Heart left ventricle (tissue), 16 donors: Measurements from ENCODE around the gene TGFBR3L. TPM values are rescaled to one million over a fixed set of nuclear protein-coding genes. Genes with fewer than 3 reads are reported as not detected.
A peak's percentile ranks its signal among the peaks of the same experiment; 100 is the strongest.

Experiments
- ATAC-seq, 4 donors: fragments of 200-7000 bp; cut with Tn5 transposase; one replicate each; pipeline ENCODE4 v1.9.1; 2020 to 2022; ENCODE audit warnings: moderate library complexity in 4 of 4, mild to moderate bottlenecking in 3 of 4, moderate number of reproducible peaks in 1 of 4
- DNase-seq, 5 donors: peaks; one replicate each; pipeline ENCODE4 v3.0.0-alpha.2; 2020
- H3K27ac ChIP-seq, 12 donors: fragments of 200-600 bp; sonication (generic) in 4 of 12; one replicate each; pipeline versions ENCODE4 v1.5.0 to v1.8.0; 2016 to 2022; ENCODE audit warnings: mild to moderate bottlenecking in 2 of 12
- H3K27me3 ChIP-seq, 9 donors: fragments of 200-600 bp; sonication (generic) in 2 of 9; one replicate each; pipeline versions ENCODE4 v1.5.1 to v1.8.0; 2016 to 2022; ENCODE audit warnings: mild to moderate bottlenecking in 3 of 9
- H3K36me3 ChIP-seq, 9 donors: fragments of 200-600 bp; sonication (generic) in 2 of 9; one replicate each; pipeline versions ENCODE4 v1.5.0 to v1.8.0; 2018 to 2022; ENCODE audit warnings: mild to moderate bottlenecking in 2 of 9
- H3K4me1 ChIP-seq, 12 donors: fragments of 200-600 bp; sonication (generic) in 4 of 12; one replicate each; pipeline versions ENCODE4 v1.5.0 to v1.8.0; 2016 to 2022; ENCODE audit warnings: mild to moderate bottlenecking in 3 of 12
- H3K4me3 ChIP-seq, 12 donors: fragments of 200-600 bp; sonication (generic) in 4 of 12; one replicate each; pipeline versions ENCODE4 v1.5.0 to v1.8.0; 2017 to 2022; ENCODE audit warnings: mild to moderate bottlenecking in 9 of 12, moderate library complexity in 4 of 12
- H3K9me3 ChIP-seq, 12 donors: fragments of 200-600 bp; sonication (generic) in 4 of 12; one replicate each; pipeline versions ENCODE4 v1.5.0 to v1.8.0; 2016 to 2022; ENCODE audit warnings: mild to moderate bottlenecking in 1 of 12
- POLR2A ChIP-seq, 2 donors: fragments of 450-650 bp; IDR thresholded peaks; one replicate each; pipeline ENCODE4 v1.6.1; 2017; ENCODE audit warnings: antibody characterized with exemption in 2 of 2, mild to moderate bottlenecking in 2 of 2, moderate library complexity in 2 of 2
- WGBS, 4 donors: extraction: QIAGEN DNeasy Blood & Tissue Kit in 2 of 4; methylation state at CpG; one replicate each; pipeline versions ENCODE4 v1.1.5 to v1.1.7; 2013 to 2018; 5-methylcytosine and 5-hydroxymethylcytosine counted together
- intact Hi-C, 10 donors: fragments of 100-400 bp; cut with DNase I; formaldehyde crosslinking; loops; one replicate each; pipeline versions ENCODE4 v1.11.1 to v1.14.2; 2022
- polyA plus RNA-seq, 2 donors: library from polyadenylated mRNA; stranded (reverse); fragments of 200-250 nt; gene quantifications; one replicate each; pipeline ENCODE4 v1.2.3, GENCODE V29; 2013
- total RNA-seq, 9 donors: library from RNA; depleted of rRNA in 2 of 9; stranded (reverse); fragments of >200 nt in 2 of 9; fragmentation: NEBNext Ultra II Directional in 3 of 9; extraction: Animal tissue kit (Norgen Biotek cat#: 25700) in 3 of 9; gene quantifications; one replicate each; pipeline versions ENCODE4 v1.1.0 to v1.2.4, GENCODE V29; 2016 to 2023
- TF ChIP-seq, protein P1 (sequence below), 12 donors: fragments of 200-600 bp; sonication (generic) in 4 of 12; IDR thresholded peaks; one replicate each; pipeline versions ENCODE4 v1.5.0 to v1.8.0; 2018 to 2022; ENCODE audit warnings: antibody characterized with exemption in 12 of 12, mild to moderate bottlenecking in 5 of 12
- donor health status: ischemic (EF 13 %, LVEDD 7.1; RV severe dilation, severe dysfunction).
- donor health status: healthy with polysubstance abuse.
- donor health status: DM: no; HTN: yes; CAD: no.
- donor health status: DM: no; HTN: no; CAD: no.
- donor health status: ischemic (EF 25% LVEDD 6.9; RV normal size, moderate dysfunction).
- donor health status: ischemic (EF 25% LVEDD 5.7; RV mildly dilated, moderate dysfunction).
- donor health status: healthy.
- donor health status: DM: yes; HTN: yes; CAD: no.
- donor health status: ischemic (EF 35%, LVEDD 5.7; RV mildly dilated, moderate dysfunction).
- donor health status: nonischemic (EF 11% LVEDD 7.7; RV severe dilation, severe dysfunction).
- donor health status: DM: yes; HTN: yes; CAD: no.
- donor health status: PGD.
- donor health status: ischemic (EF 29% LVEDD 5.4; RV normal size, mild dysfunction).
- donor health status: nonischemic (EF 23%, LVEDD 6.1; RV moderate dilation, normal function).

Gene TGFBR3L
- total and polyA plus RNA-seq, 11 donors: 0.76 to 41.2 (median 6.8) TPM

DNA sequence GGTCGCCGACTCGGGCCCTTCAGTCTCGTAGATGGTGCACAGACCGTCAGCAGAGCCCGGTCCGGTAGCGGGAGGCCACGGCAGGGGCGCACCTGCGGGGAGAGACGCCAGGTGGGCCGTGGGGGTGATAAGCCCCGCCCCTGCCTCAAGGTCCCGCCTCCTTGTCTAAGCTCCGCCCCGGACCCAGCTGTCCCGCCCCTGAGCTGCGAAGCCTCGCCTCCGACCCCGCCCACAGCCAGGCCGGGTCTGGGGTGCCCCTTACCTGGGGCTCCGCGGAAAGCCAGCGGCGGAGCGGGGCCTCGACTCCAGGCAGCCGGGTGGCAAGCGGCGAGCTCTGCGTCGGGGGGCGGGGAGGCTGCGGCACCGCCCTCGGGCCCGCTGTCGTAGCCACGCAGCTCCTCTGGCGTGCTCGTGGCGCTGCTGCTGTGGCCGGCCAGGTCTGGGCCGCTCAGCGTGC is 45.1 kb upstream of the TGFBR3L start:
- TF ChIP-seq, protein P1, sequence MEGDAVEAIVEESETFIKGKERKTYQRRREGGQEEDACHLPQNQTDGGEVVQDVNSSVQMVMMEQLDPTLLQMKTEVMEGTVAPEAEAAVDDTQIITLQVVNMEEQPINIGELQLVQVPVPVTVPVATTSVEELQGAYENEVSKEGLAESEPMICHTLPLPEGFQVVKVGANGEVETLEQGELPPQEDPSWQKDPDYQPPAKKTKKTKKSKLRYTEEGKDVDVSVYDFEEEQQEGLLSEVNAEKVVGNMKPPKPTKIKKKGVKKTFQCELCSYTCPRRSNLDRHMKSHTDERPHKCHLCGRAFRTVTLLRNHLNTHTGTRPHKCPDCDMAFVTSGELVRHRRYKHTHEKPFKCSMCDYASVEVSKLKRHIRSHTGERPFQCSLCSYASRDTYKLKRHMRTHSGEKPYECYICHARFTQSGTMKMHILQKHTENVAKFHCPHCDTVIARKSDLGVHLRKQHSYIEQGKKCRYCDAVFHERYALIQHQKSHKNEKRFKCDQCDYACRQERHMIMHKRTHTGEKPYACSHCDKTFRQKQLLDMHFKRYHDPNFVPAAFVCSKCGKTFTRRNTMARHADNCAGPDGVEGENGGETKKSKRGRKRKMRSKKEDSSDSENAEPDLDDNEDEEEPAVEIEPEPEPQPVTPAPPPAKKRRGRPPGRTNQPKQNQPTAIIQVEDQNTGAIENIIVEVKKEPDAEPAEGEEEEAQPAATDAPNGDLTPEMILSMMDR (IDR thresholded peaks at IDR 0.05): peak in 8 of 12 donors; percentile 2 to 49 (median 32)
- TF ChIP-seq POLR2A (IDR thresholded peaks at IDR 0.05): no peak
- Histone ChIP-seq H3K27me3 (peaks cover 14 to 57% (median 26%) of the 10 kb centered on the region in 9 donors), H3K36me3 (no peaks in the 10 kb centered on the region), H3K4me3 (peak overlapping the region; percentile 21 to 58 (median 48)), H3K9me3 (no peaks in the 10 kb centered on the region), H3K4me1 (peaks cover 4 to 51% (median 22%) of the 10 kb centered on the region in 12 donors), H3K27ac (peak overlapping the region in 4 of 12 donors; percentile 24 to 55 (median 36))
- intact Hi-C loops: loop anchor here in 1 of 10 donors (5.0 kb wide), 1 partner anchor 33 kb away; the partner anchor contains the start of gene MAP2K7
- WGBS, 4 donors: 2% methylated on average over 10 to 47 of the region's 47 CpGs; no CpG with 5 or more reads in 1 of the 4 donors
- DNase-seq (peak in 3 of 5 donors; percentile 50 to 85 (median 54)), ATAC-seq (peak in 2 of 4 donors; percentile 54 to 59)

DNA sequence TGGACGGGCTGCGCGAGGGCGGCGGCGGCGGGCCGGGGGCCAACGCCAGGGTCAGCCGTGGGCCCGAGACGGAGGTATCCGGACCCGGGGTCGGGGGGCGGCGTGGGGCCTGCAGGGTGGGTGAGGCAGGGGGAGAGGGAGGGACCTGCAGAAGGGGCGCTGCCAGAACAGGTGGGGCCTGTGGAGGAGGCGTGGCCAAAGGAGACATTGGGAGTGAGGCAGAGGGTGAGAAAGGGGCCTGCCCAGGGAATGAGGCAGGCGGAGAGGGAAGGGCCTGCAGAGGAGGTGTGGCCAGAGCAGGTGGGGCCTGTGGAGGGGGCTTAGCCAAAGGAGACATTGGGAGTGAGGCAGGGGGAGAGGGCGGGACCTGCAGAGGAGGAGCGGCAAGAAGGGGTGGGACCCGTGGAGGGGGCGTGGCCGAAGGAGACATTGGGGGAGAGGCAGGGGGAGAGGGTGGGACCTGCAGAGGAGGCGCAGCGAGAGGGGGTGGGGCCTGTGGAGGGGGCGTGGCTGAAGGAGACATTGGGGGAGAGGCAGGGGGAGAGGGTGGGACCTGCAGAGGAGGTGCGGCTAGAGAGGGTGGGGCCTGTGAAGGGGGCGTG is 44.6 kb upstream of the TGFBR3L start:
- H3K4me3 ChIP-seq: peak overlapping the region in 11 of 12 donors; percentile 21 to 58 (median 48)
- H3K36me3 ChIP-seq: no peaks in the 10 kb centered on the region
- no peaks in the 10 kb centered on the region for H3K9me3 ChIP-seq
- H3K27ac ChIP-seq: peak overlapping the region in 3 of 12 donors; percentile 33 to 55 (median 38)
- peak in 2 of 4 donors; percentile 4 to 17 for ATAC-seq
- intact Hi-C loops: loop anchor here in 1 of 10 donors (5.0 kb wide), 1 partner anchor 32 kb away; the partner anchor contains the start of gene MAP2K7
- no peak for TF ChIP-seq POLR2A (IDR thresholded peaks at IDR 0.05)
- TF ChIP-seq, protein P1 (IDR thresholded peaks at IDR 0.05): no peak
- 19 to 39% (median 25%) methylated on average over 17 to 30 of the region's 30 CpGs for WGBS, 4 donors
- peak in 2 of 5 donors; percentile 49 to 53 for DNase-seq
- peaks cover 16 to 57% (median 26%) of the 10 kb centered on the region in 9 donors for H3K27me3 ChIP-seq
- peaks cover 4 to 56% (median 22%) of the 10 kb centered on the region in 12 donors for H3K4me1 ChIP-seq

DNA sequence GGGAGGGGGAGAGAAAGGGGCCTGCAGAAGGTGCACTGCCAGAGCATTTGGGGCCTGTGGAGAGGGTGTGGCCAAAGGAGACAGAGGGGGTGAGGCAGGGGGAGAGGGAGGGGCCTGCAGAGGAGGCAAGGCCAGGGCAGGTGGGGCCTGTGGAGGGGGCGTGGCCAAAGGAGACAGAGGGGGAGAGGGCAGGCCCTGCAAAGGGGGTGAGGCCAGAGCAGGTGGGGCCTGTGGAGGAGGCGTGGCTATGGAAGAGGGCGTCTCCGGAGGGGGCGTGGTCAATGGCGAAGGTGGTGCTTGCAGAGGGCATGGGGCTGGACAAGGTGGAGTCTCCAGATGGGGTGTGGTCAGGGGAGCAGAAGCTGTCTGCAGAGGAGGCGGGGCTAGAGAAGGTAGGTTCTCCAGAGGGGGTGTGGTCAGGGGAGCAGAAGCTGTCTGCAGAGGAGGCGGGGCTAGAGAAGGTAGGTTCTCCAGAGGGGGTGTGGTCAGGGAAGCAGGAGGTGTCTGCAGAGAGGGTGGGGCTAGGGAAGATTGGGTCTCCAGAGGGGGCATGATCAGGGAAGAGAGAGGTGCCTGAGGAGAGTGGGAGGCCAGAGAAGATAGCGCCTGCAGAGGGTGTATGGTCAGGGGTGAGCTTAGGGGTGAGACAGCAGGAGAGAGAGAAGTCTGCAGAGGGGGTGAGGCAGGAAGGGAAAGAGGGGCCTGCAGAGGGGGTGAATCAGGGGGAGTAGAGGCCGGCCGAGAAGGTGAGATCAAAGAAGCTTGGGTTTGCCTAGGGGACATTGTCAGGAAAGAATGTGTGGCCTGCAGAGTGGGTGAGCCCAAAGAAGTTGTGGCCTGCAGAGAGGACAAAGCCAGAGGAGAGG is 43.8 kb upstream of the TGFBR3L start:
- Histone ChIP-seq H3K9me3 (no peaks in the 10 kb centered on the region), H3K27ac (peak overlapping the region in 1 of 12 donors; percentile 7), H3K4me1 (peaks cover 4 to 56% (median 22%) of the 10 kb centered on the region in 12 donors), H3K36me3 (no peaks in the 10 kb centered on the region), H3K27me3 (peaks cover 16 to 59% (median 29%) of the 10 kb centered on the region in 9 donors), H3K4me3 (peak overlapping the region in 1 of 12 donors; percentile 42)
- intact Hi-C loops: no loop called here
- no peak for TF ChIP-seq POLR2A (IDR thresholded peaks at IDR 0.05)
- TF ChIP-seq, protein P1 (IDR thresholded peaks at IDR 0.05): no peak
- ATAC-seq (peak in 2 of 4 donors; percentile 8), DNase-seq (peak in 2 of 5 donors; percentile 48 to 61)
- WGBS, 4 donors: 61 to 73% (median 68%) methylated on average over 11 of the region's 11 CpGs
